ENCODE measurements around the gene ARFGAP3. TPM values are rescaled to one million over a fixed set of nuclear protein-coding genes. Genes with fewer than 3 reads are reported as not detected.

The ARFGAP3 gene
- total RNA-seq, 4 donors from 2014 or later: 28.2 to 43.8 (median 36.0) TPM

GRCh38 chr22:42902875-42903510, 45.9 kb upstream of the ARFGAP3 start:
- no peaks in the 10 kb centered on the region for H3K36me3 ChIP-seq
- TF ChIP-seq POLR2A (IDR thresholded peaks at IDR 0.05) (no peak), CTCF (IDR thresholded peaks at IDR 0.05 in 4 of 5, conservative IDR thresholded peaks at IDR 0.05 in 1 of 5) (no peak)
- no peak overlapping the region for H3K4me3 ChIP-seq
- no peaks in the 10 kb centered on the region for H3K9me3 ChIP-seq
- intact Hi-C loops (cut with DNase I; ENCODE audit: low total_unique reads): loop anchor here (1.0 kb wide), 1 partner anchor 36 kb away; no protein-coding TSS in a partner anchor
- in situ Hi-C loops (cut with MboI; ENCODE audit: low sequenced_read_pairs in 4 of 4): no loop called here
- no peak for ATAC-seq
- H3K27ac ChIP-seq: peak overlapping the region; percentile 87 to 94 (median 89)
- H3K27me3 ChIP-seq: no peaks in the 10 kb centered on the region
- no peak for DNase-seq
- peaks cover 68 to 72% of the 10 kb centered on the region in 2 donors for H3K4me1 ChIP-seq

GRCh38 chr22:42901790-42902508, 44.9 kb upstream of the ARFGAP3 start:
- Histone ChIP-seq H3K4me1 (peaks cover 58 to 66% of the 10 kb centered on the region in 2 donors), H3K9me3 (no peaks in the 10 kb centered on the region), H3K27ac (peak overlapping the region; percentile 87 to 94 (median 89)), H3K36me3 (no peaks in the 10 kb centered on the region), H3K4me3 (no peak overlapping the region), H3K27me3 (no peaks in the 10 kb centered on the region)
- ATAC-seq: peak; percentile 64 to 81
- in situ Hi-C loops (cut with MboI; ENCODE audit: low sequenced_read_pairs in 4 of 4) (no loop called here), intact Hi-C loops (cut with DNase I; ENCODE audit: low total_unique reads) (loop anchor here (1.0 kb wide), 2 partner anchors 20 to 35 kb away; no protein-coding TSS in a partner anchor)
- TF ChIP-seq CTCF (IDR thresholded peaks at IDR 0.05 in 4 of 5, conservative IDR thresholded peaks at IDR 0.05 in 1 of 5): peak in 3 of 5 experiments; percentile 15 to 42 (median 40)
- TF ChIP-seq POLR2A (IDR thresholded peaks at IDR 0.05): no peak
- DNase-seq: peak; percentile 74 to 85

- Histone ChIP-seq H3K36me3 (no peaks in the 10 kb centered on the region), H3K4me1 (peaks cover 63 to 72% of the 10 kb centered on the region in 2 donors), H3K27me3 (no peaks in the 10 kb centered on the region), H3K27ac (peak overlapping the region in 1 of 4 donors; percentile 87), H3K4me3 (no peak overlapping the region), H3K9me3 (no peaks in the 10 kb centered on the region)
- ATAC-seq: no peak
- intact Hi-C loops (cut with DNase I; ENCODE audit: low total_unique reads) (no loop called here), in situ Hi-C loops (cut with MboI; ENCODE audit: low sequenced_read_pairs in 4 of 4) (no loop called here)
- no peak for DNase-seq
- no peak for TF ChIP-seq POLR2A (IDR thresholded peaks at IDR 0.05)
- no peak for TF ChIP-seq CTCF (IDR thresholded peaks at IDR 0.05 in 4 of 5, conservative IDR thresholded peaks at IDR 0.05 in 1 of 5)
Measured at GRCh38 chr22:42897960-42898359, 40.9 kb upstream of the ARFGAP3 start.

- intact Hi-C loops (cut with DNase I; ENCODE audit: low total_unique reads) (no loop called here), in situ Hi-C loops (cut with MboI; ENCODE audit: low sequenced_read_pairs in 4 of 4) (no loop called here)
- peaks cover 55 to 61% of the 10 kb centered on the region in 2 donors for H3K4me1 ChIP-seq
- TF ChIP-seq CTCF (IDR thresholded peaks at IDR 0.05 in 4 of 5, conservative IDR thresholded peaks at IDR 0.05 in 1 of 5): no peak
- TF ChIP-seq POLR2A (IDR thresholded peaks at IDR 0.05): no peak
- no peak for DNase-seq
- H3K9me3 ChIP-seq: no peaks in the 10 kb centered on the region
- peaks cover 0 to 4% of the 10 kb centered on the region in 2 donors for H3K36me3 ChIP-seq
- peak overlapping the region; percentile 43 to 87 (median 62) for H3K27ac ChIP-seq
- H3K4me3 ChIP-seq: no peak overlapping the region
- H3K27me3 ChIP-seq: no peaks in the 10 kb centered on the region
- peak in 1 of 2 donors; percentile 29 for ATAC-seq
Measured at GRCh38 chr22:42895541-42895981, 38.5 kb upstream of the ARFGAP3 start.
